ENCODE data around the gene FAM9C.

- TF ChIP-seq NFRKB (IDR thresholded peaks at IDR 0.05; ENCODE audit: low read depth) (no peak), RBM22 (IDR thresholded peaks at IDR 0.05; ENCODE audit: low read depth, low read length, poor library complexity, severe bottlenecking) (no peak), SMC3 (conservative IDR thresholded peaks at IDR 0.05; ENCODE audit: insufficient read depth, low read depth, low read length) (no peak), CGGBP1 (CRISPR knock-in tag; IDR thresholded peaks at IDR 0.05) (no peak), POLR2AphosphoS5 (IDR thresholded peaks at IDR 0.05; ENCODE audit: control insufficient read depth, insufficient read depth, low read depth, low read length) (no peak), CTCF (IDR thresholded peaks at IDR 0.05 in 2 of 3, conservative IDR thresholded peaks at IDR 0.05 in 1 of 3; ENCODE audit: insufficient read depth in 2 of 3, low read depth in 1 of 3, low read length in 3 of 3) (no peak), ARID2 (IDR thresholded peaks at IDR 0.05) (no peak), USF2 (CRISPR knock-in tag; IDR thresholded peaks at IDR 0.05) (no peak), TEAD2 (tag; IDR thresholded peaks at IDR 0.05) (no peak), ZNF282 (CRISPR knock-in tag; IDR thresholded peaks at IDR 0.05) (no peak), PHF8 (IDR thresholded peaks at IDR 0.05; ENCODE audit: borderline replicate concordance, low read length) (no peak), PHF20 (IDR thresholded peaks at IDR 0.05; ENCODE audit: partially characterized antibody) (no peak), NRF1 (conservative IDR thresholded peaks at IDR 0.05 in 1 of 2, IDR thresholded peaks at IDR 0.05 in 1 of 2) (no peak), KAT8 (IDR thresholded peaks at IDR 0.05; ENCODE audit: low read depth) (no peak)
These were observed 41.1 kb upstream of the FAM9C start for GRCh38 chrX:13085526-13085925.
